ENCODE data around the gene FHIT. TPM values are rescaled to one million over a fixed set of nuclear protein-coding genes. Genes with fewer than 3 reads are reported as not detected.

Gene FHIT
- total RNA-seq, 1 experiment from 2014 or later: 3.6 TPM

GRCh38 chr3:59995563-59995962 is 1255.7 kb downstream of the FHIT start:
- Histone ChIP-seq H3K9me2 (replicated peaks; ENCODE audit: low read length) (no peaks in the 10 kb centered on the region), H3K9ac (ENCODE audit: low read length) (no peak overlapping the region), H3K4me1 (ENCODE audit: insufficient read depth, low read length) (no peaks in the 10 kb centered on the region), H2AFZ (ENCODE audit: low read length) (no peak overlapping the region), H3K9me3 (ENCODE audit: low read length) (no peaks in the 10 kb centered on the region), H3K4me2 (ENCODE audit: low read length) (no peak overlapping the region), H3K4me3 (ENCODE audit: low read length) (no peak overlapping the region), H3F3A (ENCODE audit: low read length, unreplicated experiment) (no peaks in the 10 kb centered on the region), H3K36me3 (ENCODE audit: low read depth, low read length) (no peaks in the 10 kb centered on the region), H3K27me3 (ENCODE audit: low read length) (peaks cover 66% of the 10 kb centered on the region), H3K79me2 (ENCODE audit: low read length) (no peaks in the 10 kb centered on the region), H4K20me1 (ENCODE audit: low read length) (no peaks in the 10 kb centered on the region), H3K27ac (ENCODE audit: low read length) (no peak overlapping the region)
- no peak for DNase-seq
- BruUV-seq (replicated peaks): no TSS peak
- TF ChIP-seq EZH2phosphoT487 (IDR thresholded peaks at IDR 0.05; ENCODE audit: borderline replicate concordance, low read length) (no peak), EZH2 (IDR thresholded peaks at IDR 0.05; ENCODE audit: low read length, unreplicated experiment) (no peak), CTCF (conservative IDR thresholded peaks at IDR 0.05; ENCODE audit: low read depth, low read length) (no peak)
- ChIA-PET POLR2A (ENCODE audit: unreplicated experiment) (no interaction called here), CTCF (no interaction called here)
- no peak for ATAC-seq
- intact Hi-C loops (cut with micrococcal nuclease): no loop called here

GRCh38 chr3:59994732-59995304 is 1256.4 kb downstream of the FHIT start:
- Histone ChIP-seq H3K9ac (ENCODE audit: low read length) (no peak overlapping the region), H3K4me2 (ENCODE audit: low read length) (no peak overlapping the region), H3K79me2 (ENCODE audit: low read length) (no peaks in the 10 kb centered on the region), H3K4me3 (ENCODE audit: low read length) (no peak overlapping the region), H3K9me3 (ENCODE audit: low read length) (no peaks in the 10 kb centered on the region), H3K4me1 (ENCODE audit: insufficient read depth, low read length) (no peaks in the 10 kb centered on the region), H3K36me3 (ENCODE audit: low read depth, low read length) (no peaks in the 10 kb centered on the region), H3K9me2 (replicated peaks; ENCODE audit: low read length) (no peaks in the 10 kb centered on the region), H3F3A (ENCODE audit: low read length, unreplicated experiment) (no peaks in the 10 kb centered on the region), H2AFZ (ENCODE audit: low read length) (no peak overlapping the region), H4K20me1 (ENCODE audit: low read length) (no peaks in the 10 kb centered on the region), H3K27ac (ENCODE audit: low read length) (no peak overlapping the region), H3K27me3 (ENCODE audit: low read length) (peaks cover 66% of the 10 kb centered on the region)
- ChIA-PET POLR2A (ENCODE audit: unreplicated experiment) (no interaction called here), CTCF (no interaction called here)
- no TSS peak for BruUV-seq (replicated peaks)
- intact Hi-C loops (cut with micrococcal nuclease): no loop called here
- TF ChIP-seq EZH2 (IDR thresholded peaks at IDR 0.05; ENCODE audit: low read length, unreplicated experiment) (no peak), CTCF (conservative IDR thresholded peaks at IDR 0.05; ENCODE audit: low read depth, low read length) (no peak), EZH2phosphoT487 (IDR thresholded peaks at IDR 0.05; ENCODE audit: borderline replicate concordance, low read length) (no peak)
- DNase-seq: no peak
- no peak for ATAC-seq

- ATAC-seq (no peak), DNase-seq (no peak)
- no peaks in the 10 kb centered on the region for H3F3A ChIP-seq (ENCODE audit: low read length, unreplicated experiment)
- no peak overlapping the region for H3K9ac ChIP-seq (ENCODE audit: low read length)
- TF ChIP-seq CTCF (conservative IDR thresholded peaks at IDR 0.05; ENCODE audit: low read depth, low read length) (no peak), EZH2 (IDR thresholded peaks at IDR 0.05; ENCODE audit: low read length, unreplicated experiment) (no peak), EZH2phosphoT487 (IDR thresholded peaks at IDR 0.05; ENCODE audit: borderline replicate concordance, low read length) (no peak)
- POLR2A ChIA-PET (ENCODE audit: unreplicated experiment): no interaction called here
- CTCF ChIA-PET: no interaction called here
- intact Hi-C loops (cut with micrococcal nuclease): no loop called here
- H3K27me3 ChIP-seq (ENCODE audit: low read length): peaks cover 57% of the 10 kb centered on the region
- no peak overlapping the region for H2AFZ ChIP-seq (ENCODE audit: low read length)
- no peaks in the 10 kb centered on the region for H3K36me3 ChIP-seq (ENCODE audit: low read depth, low read length)
- no peaks in the 10 kb centered on the region for H3K79me2 ChIP-seq (ENCODE audit: low read length)
- H4K20me1 ChIP-seq (ENCODE audit: low read length): no peaks in the 10 kb centered on the region
- no peak overlapping the region for H3K4me2 ChIP-seq (ENCODE audit: low read length)
- H3K9me3 ChIP-seq (ENCODE audit: low read length): no peaks in the 10 kb centered on the region
- BruUV-seq (replicated peaks): no TSS peak
- no peak overlapping the region for H3K27ac ChIP-seq (ENCODE audit: low read length)
- no peaks in the 10 kb centered on the region for H3K4me1 ChIP-seq (ENCODE audit: insufficient read depth, low read length)
- H3K9me2 ChIP-seq (replicated peaks; ENCODE audit: low read length): no peaks in the 10 kb centered on the region
- no peak overlapping the region for H3K4me3 ChIP-seq (ENCODE audit: low read length)
Measured at GRCh38 chr3:59992578-59992977, 1258.7 kb downstream of the FHIT start.

All from PC-3 (cell line).